ENCODE results near the gene GATAD2A. TPM values are rescaled to one million over a fixed set of nuclear protein-coding genes. Genes with fewer than 3 reads are reported as not detected.
A peak's percentile ranks its signal among the peaks of the same experiment; 100 is the strongest.

Gene GATAD2A
- total RNA-seq, 1 donor from 2014 or later, result 82.6 TPM

GRCh38 chr19:19426799-19427198, 21.3 kb downstream of the GATAD2A start:
- H3K4me1 Mint-ChIP-seq (ENCODE audit: low read depth), result peaks cover 32% of the 10 kb centered on the region
- no peak for TF ChIP-seq CTCF (IDR thresholded peaks at IDR 0.05)
- no peak for DNase-seq (ENCODE audit: low spot score)
- no peaks in the 10 kb centered on the region for H3K36me3 Mint-ChIP-seq (ENCODE audit: low read depth)
- no peak overlapping the region for H3K27ac Mint-ChIP-seq (ENCODE audit: unreplicated experiment)
- no peaks in the 10 kb centered on the region for H3K9me3 Mint-ChIP-seq (ENCODE audit: low read depth)
- no peak overlapping the region for H3K4me3 Mint-ChIP-seq (ENCODE audit: unreplicated experiment)
- no peaks in the 10 kb centered on the region for H3K27me3 Mint-ChIP-seq (ENCODE audit: low read depth)

DNA sequence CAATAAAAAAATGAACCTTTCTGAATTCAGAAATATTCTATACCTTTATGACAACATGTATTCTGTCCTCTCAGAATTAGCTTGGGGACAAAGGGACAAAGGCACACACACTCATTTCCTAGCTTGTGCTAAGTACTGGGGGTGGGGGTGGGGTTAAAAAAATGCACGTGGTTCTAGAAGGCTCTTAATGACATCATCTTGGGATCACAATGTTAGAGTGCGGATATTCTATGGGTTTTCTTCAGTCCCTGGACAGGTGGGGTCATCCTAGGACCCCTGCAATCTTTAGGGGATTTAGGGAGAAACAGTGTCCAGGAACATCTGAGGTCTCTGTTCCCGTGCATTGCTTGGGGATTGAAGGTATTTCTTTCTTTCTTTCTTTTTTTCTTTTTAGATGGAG, 21.8 kb downstream of the GATAD2A start:
- Mint-ChIP-seq H3K36me3 (ENCODE audit: low read depth) (no peaks in the 10 kb centered on the region), H3K9me3 (ENCODE audit: low read depth) (no peaks in the 10 kb centered on the region), H3K4me3 (ENCODE audit: unreplicated experiment) (no peak overlapping the region), H3K27me3 (ENCODE audit: low read depth) (no peaks in the 10 kb centered on the region), H3K27ac (ENCODE audit: unreplicated experiment) (no peak overlapping the region), H3K4me1 (ENCODE audit: low read depth) (peaks cover 31% of the 10 kb centered on the region)
- no peak for DNase-seq (ENCODE audit: low spot score)
- no peak for TF ChIP-seq CTCF (IDR thresholded peaks at IDR 0.05)

- H3K9me3 Mint-ChIP-seq (ENCODE audit: low read depth), result no peaks in the 10 kb centered on the region
- H3K4me1 Mint-ChIP-seq (ENCODE audit: low read depth), result peaks cover 27% of the 10 kb centered on the region
- no peaks in the 10 kb centered on the region for H3K36me3 Mint-ChIP-seq (ENCODE audit: low read depth)
- TF ChIP-seq CTCF (IDR thresholded peaks at IDR 0.05), result no peak
- no peak overlapping the region for H3K4me3 Mint-ChIP-seq (ENCODE audit: unreplicated experiment)
- DNase-seq (ENCODE audit: low spot score), result no peak
- no peak overlapping the region for H3K27ac Mint-ChIP-seq (ENCODE audit: unreplicated experiment)
- no peaks in the 10 kb centered on the region for H3K27me3 Mint-ChIP-seq (ENCODE audit: low read depth)
Observed at GRCh38 chr19:19427944-19428343, 22.5 kb downstream of the GATAD2A start.

DNA sequence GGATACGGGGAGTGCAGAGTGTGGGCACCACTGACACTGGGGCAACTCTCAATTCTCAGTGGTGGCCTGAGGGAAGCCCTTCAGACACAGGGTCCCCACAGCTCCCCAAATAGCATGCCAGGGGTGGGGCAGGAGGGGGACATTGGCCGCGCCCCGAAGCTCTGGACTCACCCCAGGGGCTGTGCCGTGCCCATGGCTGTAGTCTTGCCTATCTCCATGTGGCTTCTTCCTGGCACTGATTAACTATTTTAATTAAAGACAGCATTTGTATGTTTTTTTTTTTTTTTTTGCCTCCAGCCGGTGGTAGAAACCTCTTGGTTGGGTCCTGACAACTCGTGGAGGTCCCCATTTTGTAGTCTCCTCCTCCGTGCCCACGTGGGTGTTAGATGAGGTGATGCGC, 23.3 kb downstream of the GATAD2A start:
- no peak overlapping the region for H3K27ac Mint-ChIP-seq (ENCODE audit: unreplicated experiment)
- no peak for DNase-seq (ENCODE audit: low spot score)
- no peak overlapping the region for H3K4me3 Mint-ChIP-seq (ENCODE audit: unreplicated experiment)
- no peaks in the 10 kb centered on the region for H3K27me3 Mint-ChIP-seq (ENCODE audit: low read depth)
- H3K9me3 Mint-ChIP-seq (ENCODE audit: low read depth), result no peaks in the 10 kb centered on the region
- TF ChIP-seq CTCF (IDR thresholded peaks at IDR 0.05), result no peak
- peaks cover 23% of the 10 kb centered on the region for H3K4me1 Mint-ChIP-seq (ENCODE audit: low read depth)
- no peaks in the 10 kb centered on the region for H3K36me3 Mint-ChIP-seq (ENCODE audit: low read depth)

GRCh38 chr19:19429361-19429760, 23.9 kb downstream of the GATAD2A start:
- Mint-ChIP-seq H3K9me3 (ENCODE audit: low read depth) (no peaks in the 10 kb centered on the region), H3K4me3 (ENCODE audit: unreplicated experiment) (no peak overlapping the region), H3K27me3 (ENCODE audit: low read depth) (no peaks in the 10 kb centered on the region), H3K27ac (ENCODE audit: unreplicated experiment) (peak overlapping the region; percentile 36), H3K4me1 (ENCODE audit: low read depth) (peaks cover 18% of the 10 kb centered on the region), H3K36me3 (ENCODE audit: low read depth) (no peaks in the 10 kb centered on the region)
- TF ChIP-seq CTCF (IDR thresholded peaks at IDR 0.05), result no peak
- no peak for DNase-seq (ENCODE audit: low spot score)
